Natural killer cell (primary cell): ENCODE data around the gene ADAM22. TPM values are rescaled to one million over a fixed set of nuclear protein-coding genes. Genes with fewer than 3 reads are reported as not detected.
"Not testable (repeated sequence)": the region's sequence is repeated elsewhere in the genome, so short reads cannot be mapped to it uniquely, and the experiment has no call there.

Experiments used
- ATAC-seq, 3 donors: fragments of 150-1000 bp in 2 of 3; fragments of 200-7000 bp in 1 of 3; cut with Tn5 transposase; 1 replicate in 1 of 3; 2 replicates in 2 of 3; pipeline ENCODE4 v1.10.0; 2021; ENCODE audit warnings: mild to moderate bottlenecking in 2 of 3, moderate library complexity in 2 of 3
- DNase-seq, 2 donors: peaks; one replicate each; pipeline versions ENCODE4 v3.0.0 to v3.0.0-alpha.2; 2013 to 2021; ENCODE audit warnings: mixed read lengths in 1 of 2
- H3K27ac ChIP-seq: one replicate; pipeline ENCODE4 v1.5.1; 2013; ENCODE audit warnings: mild to moderate bottlenecking, low read length
- H3K27me3 ChIP-seq: one replicate; pipeline ENCODE4 v1.6.1; 2013; ENCODE audit warnings: low read length; ENCODE audit not compliant: control insufficient read depth, insufficient read depth
- H3K36me3 ChIP-seq: one replicate; pipeline ENCODE4 v1.6.1; 2013; ENCODE audit warnings: low read length; ENCODE audit not compliant: control insufficient read depth, insufficient read depth
- H3K4me1 ChIP-seq: one replicate; pipeline ENCODE4 v1.6.1; 2013; ENCODE audit warnings: low read length; ENCODE audit not compliant: control insufficient read depth, insufficient read depth
- H3K4me3 ChIP-seq: one replicate; pipeline ENCODE4 v1.5.1; 2013; ENCODE audit warnings: low read length
- H3K9me3 ChIP-seq: one replicate; pipeline ENCODE4 v1.6.1; 2013; ENCODE audit warnings: low read length; ENCODE audit not compliant: control insufficient read depth, insufficient read depth
- H3K27ac Mint-ChIP-seq, 2 donors: one replicate each; pipeline ENCODE4 v1.8.0; 2022; ENCODE audit warnings: mild to moderate bottlenecking in 2 of 2, mixed read lengths in 2 of 2, moderate library complexity in 1 of 2
- H3K27me3 Mint-ChIP-seq, 2 donors: one replicate each; pipeline ENCODE4 v1.8.0; 2022; ENCODE audit warnings: low read depth in 2 of 2, mixed read lengths in 2 of 2
- H3K36me3 Mint-ChIP-seq: one replicate; pipeline ENCODE4 v1.8.0; 2022; ENCODE audit warnings: mixed read lengths
- H3K4me1 Mint-ChIP-seq, 2 donors: one replicate each; pipeline ENCODE4 v1.8.0; 2022; ENCODE audit warnings: mixed read lengths in 2 of 2
- H3K4me3 Mint-ChIP-seq: one replicate; pipeline ENCODE4 v1.8.0; 2022; ENCODE audit warnings: mild to moderate bottlenecking, moderate library complexity, mixed read lengths
- H3K9me3 Mint-ChIP-seq, 2 donors: one replicate each; pipeline ENCODE4 v1.8.0; 2022; ENCODE audit warnings: mixed read lengths in 2 of 2
- CTCF ChIP-seq: fragments of 200-600 bp; IDR thresholded peaks from one replicate; pipeline ENCODE4 v1.8.0; 2022; ENCODE audit warnings: antibody characterized with exemption
- WGBS: methylation state at CpG from one replicate; pipeline ENCODE4 v1.1.7; 2013; ENCODE audit warnings: missing lambda C conversion rate; ENCODE audit not compliant: insufficient coverage; 5-methylcytosine and 5-hydroxymethylcytosine counted together
- intact Hi-C: fragments of 100-400 bp; cut with micrococcal nuclease; formaldehyde crosslinking; loops from one replicate; pipeline ENCODE4 v1.14.2; 2022
- total RNA-seq, 4 donors: library from RNA; stranded (reverse); fragments of 120-200 nt in 1 of 4; gene quantifications; one replicate each; pipeline versions ENCODE4 v1.2.3 to v1.2.4, GENCODE V29; 2013 to 2022

Gene ADAM22
- total RNA-seq, 3 donors from 2014 or later (not counting 1 experiment from before 2014, with no cell fraction given) = 3.0 to 5.4 (median 3.7) TPM

- Mint-ChIP-seq H3K9me3 (no peaks in the 10 kb centered on the region), H3K27me3 (no peaks in the 10 kb centered on the region), H3K4me3 (no peak overlapping the region), H3K4me1 (no peaks in the 10 kb centered on the region), H3K27ac (no peak overlapping the region), H3K36me3 (peaks cover 7% of the 10 kb centered on the region)
- H3K27ac ChIP-seq = no peak overlapping the region
- no peaks in the 10 kb centered on the region for H3K4me1 ChIP-seq
- H3K36me3 ChIP-seq = peaks cover 46% of the 10 kb centered on the region
- H3K4me3 ChIP-seq = no peak overlapping the region
- intact Hi-C loops = no loop called here
- no peaks in the 10 kb centered on the region for H3K9me3 ChIP-seq
- no peaks in the 10 kb centered on the region for H3K27me3 ChIP-seq
- ATAC-seq = no peak
- TF ChIP-seq CTCF = no peak
- no peak for DNase-seq
- 100% methylated on average over 2 of the region's 2 CpGs for WGBS
Observed at GRCh38 chr7:87895363-87895762, 38.7 kb upstream of the ADAM22 start.

GRCh38 chr7:87899255-87899654 lies 34.8 kb upstream of the ADAM22 start:
- Mint-ChIP-seq H3K27ac (no peak overlapping the region), H3K4me3 (no peak overlapping the region)

GRCh38 chr7:87907136-87907906 lies 26.7 kb upstream of the ADAM22 start:
- H3K4me3 Mint-ChIP-seq, DNase-seq, H3K4me3 ChIP-seq, H3K9me3 Mint-ChIP-seq, H3K27me3 Mint-ChIP-seq, H3K4me1 ChIP-seq, H3K36me3 Mint-ChIP-seq, intact Hi-C loops, H3K4me1 Mint-ChIP-seq, ATAC-seq, H3K9me3 ChIP-seq, H3K27me3 ChIP-seq, H3K27ac ChIP-seq: not testable (repeated sequence)
- H3K36me3 ChIP-seq = peaks cover 16% of the 10 kb centered on the region
- peak overlapping the region in 1 of 2 donors; percentile 53 for H3K27ac Mint-ChIP-seq
- 100% methylated on average over 2 of the region's 3 CpGs for WGBS

More at GRCh38 chr7:87899255-87899654, 34.8 kb upstream of the ADAM22 start:
- no peaks in the 10 kb centered on the region for H3K9me3 Mint-ChIP-seq
- Histone ChIP-seq H3K4me1 (no peaks in the 10 kb centered on the region), H3K27ac (no peak overlapping the region), H3K27me3 (no peaks in the 10 kb centered on the region), H3K36me3 (peaks cover 45% of the 10 kb centered on the region), H3K4me3 (no peak overlapping the region), H3K9me3 (no peaks in the 10 kb centered on the region)
- peaks cover 7% of the 10 kb centered on the region for H3K36me3 Mint-ChIP-seq
- no peak for TF ChIP-seq CTCF
- no peaks in the 10 kb centered on the region for H3K27me3 Mint-ChIP-seq
- DNase-seq (no peak), ATAC-seq (no peak)
- WGBS = no CpG with 5 or more reads among the region's 2 CpGs
- H3K4me1 Mint-ChIP-seq = no peaks in the 10 kb centered on the region
- intact Hi-C loops = no loop called here

GRCh38 chr7:87908814-87909213 lies 25.2 kb upstream of the ADAM22 start:
- ATAC-seq, H3K4me1 ChIP-seq, H3K27me3 ChIP-seq, H3K9me3 Mint-ChIP-seq, H3K27ac ChIP-seq, H3K4me1 Mint-ChIP-seq, H3K4me3 Mint-ChIP-seq, H3K36me3 Mint-ChIP-seq, H3K27ac Mint-ChIP-seq, DNase-seq, H3K27me3 Mint-ChIP-seq, intact Hi-C loops, H3K9me3 ChIP-seq, H3K4me3 ChIP-seq: not testable (repeated sequence)
- WGBS = 98% methylated on average over 4 of the region's 4 CpGs
- peaks cover 13% of the 10 kb centered on the region for H3K36me3 ChIP-seq
